ENCODE measurements around the gene MDGA2.
"Not testable (repeated sequence)": the region's sequence is repeated elsewhere in the genome, so short reads cannot be mapped to it uniquely, and the experiment has no call there.

Gene MDGA2

DNA sequence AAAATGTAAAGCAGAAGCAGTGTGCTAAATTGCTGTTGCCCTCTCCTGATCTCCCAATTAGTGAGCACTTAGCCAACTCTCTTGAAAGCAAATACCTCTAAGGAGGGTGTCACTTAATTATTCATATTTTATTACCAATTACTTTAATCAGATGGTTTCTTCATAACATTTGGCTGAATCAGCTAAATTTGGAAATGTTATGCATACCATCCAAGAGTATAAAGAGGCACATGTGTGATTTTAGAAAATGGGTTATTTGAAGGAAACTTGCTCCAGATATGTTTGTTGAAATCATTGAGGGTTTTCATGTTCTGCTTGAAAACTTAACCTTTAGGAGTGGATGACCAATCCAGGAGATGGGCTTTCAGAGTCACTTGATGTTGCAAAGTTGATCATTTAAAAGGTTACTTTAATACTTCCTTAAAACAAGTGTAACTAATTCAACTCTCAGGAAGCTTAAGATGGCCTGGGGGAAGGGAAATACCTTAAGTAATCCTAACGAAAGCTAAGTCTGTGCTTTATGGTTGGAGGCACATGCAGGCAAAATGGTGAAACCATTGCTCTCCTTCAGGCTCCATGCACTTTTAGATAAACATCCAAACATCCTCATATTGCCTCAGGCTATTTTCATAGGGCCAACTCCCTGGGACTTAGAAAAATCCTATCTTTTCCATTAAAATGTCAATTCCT, 434.5 kb downstream of the MDGA2 start:
- peak; percentile 27 for DNase-seq (ENCODE audit: low read depth, low spot score)

DNA sequence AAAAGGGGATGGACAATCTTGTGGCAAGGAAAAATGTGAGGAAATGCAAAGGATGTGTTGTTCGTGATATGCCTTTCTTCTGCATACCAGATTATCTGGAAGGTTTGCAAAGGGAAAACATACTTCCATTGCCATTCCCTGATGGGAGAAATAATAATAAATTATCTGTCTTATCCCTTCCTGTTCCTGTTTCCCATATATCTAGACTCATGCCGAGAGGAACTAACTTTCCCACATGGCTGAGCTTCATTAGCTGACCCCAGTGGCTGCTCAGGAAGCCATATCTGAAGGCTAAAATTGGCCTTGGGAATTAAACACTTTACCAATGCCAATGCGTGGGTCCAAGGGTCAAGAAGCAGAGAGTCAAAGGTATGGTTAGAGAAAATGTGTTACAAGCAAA, 439.8 kb downstream of the MDGA2 start:
- DNase-seq (ENCODE audit: low read depth, low spot score) = no peak

DNA sequence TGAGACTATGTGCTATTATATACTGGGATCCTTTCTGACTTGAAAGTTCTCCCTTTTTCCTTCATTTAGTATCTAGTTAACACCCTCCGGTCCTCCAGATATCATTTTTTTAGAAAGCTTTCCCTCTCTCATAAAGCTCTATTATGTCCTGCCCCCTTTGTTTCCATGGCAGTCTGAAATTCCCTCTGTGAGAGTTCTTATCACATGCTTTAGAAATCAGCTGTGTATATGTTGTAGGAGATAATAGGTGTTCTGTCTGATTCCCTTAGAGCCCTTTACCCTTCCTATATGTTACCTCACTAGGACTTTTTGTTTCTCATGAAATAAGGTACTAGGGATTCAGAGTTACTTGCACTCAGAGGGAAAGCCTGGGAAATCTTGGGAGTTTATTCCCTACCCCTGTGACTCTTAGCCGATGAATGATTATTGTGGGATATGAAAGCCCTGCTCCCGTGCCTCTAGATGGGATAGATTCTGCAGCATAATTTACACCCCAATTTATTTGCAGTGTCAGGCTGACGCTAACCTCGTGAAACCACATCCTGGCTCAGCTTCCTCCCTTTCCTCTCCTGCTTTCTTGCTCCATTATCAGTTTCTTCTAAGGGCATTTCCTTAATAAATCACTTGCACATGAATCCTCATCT, 448.4 kb downstream of the MDGA2 start:
- no peak for DNase-seq (ENCODE audit: low read depth, low spot score)

DNA sequence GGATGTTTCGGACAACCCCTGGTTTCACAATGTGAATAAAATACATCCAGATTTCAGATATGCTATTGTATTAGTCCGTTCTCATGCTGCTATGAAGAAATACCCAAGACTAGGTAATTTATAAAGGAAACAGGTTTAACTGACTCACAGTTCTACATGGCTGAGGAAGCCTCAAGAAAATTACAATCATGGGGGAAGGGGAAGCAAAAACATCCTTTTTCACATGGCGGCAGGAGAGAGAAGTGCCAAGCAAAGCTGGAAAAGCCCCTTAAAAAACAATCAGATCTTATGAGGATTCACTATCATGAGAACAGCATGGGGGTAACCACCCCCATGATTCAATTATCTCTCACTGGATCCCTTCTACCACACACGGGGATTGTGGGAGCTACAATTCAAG, 451.7 kb downstream of the MDGA2 start:
- DNase-seq (ENCODE audit: low read depth, low spot score) = no peak

DNA sequence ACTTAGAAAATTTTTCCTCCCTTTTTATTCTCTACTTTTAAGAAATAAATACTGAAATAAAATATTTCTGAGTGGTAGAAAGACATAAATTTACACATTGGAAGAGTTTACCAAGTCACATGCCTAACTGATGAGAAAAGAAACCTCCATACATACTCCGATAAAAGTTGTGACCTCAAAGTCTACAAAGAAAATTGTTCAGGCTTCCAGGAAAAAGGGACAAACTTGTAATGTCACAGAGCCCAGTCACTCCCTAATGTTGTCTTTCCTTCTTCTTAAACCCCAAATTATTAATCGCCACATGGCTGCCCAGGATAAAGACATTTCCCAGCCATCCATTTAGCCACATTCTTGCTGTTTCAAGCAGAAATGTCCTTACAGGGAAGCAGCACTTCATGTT, 455.3 kb downstream of the MDGA2 start:
- no peak for DNase-seq (ENCODE audit: low read depth, low spot score)

DNA sequence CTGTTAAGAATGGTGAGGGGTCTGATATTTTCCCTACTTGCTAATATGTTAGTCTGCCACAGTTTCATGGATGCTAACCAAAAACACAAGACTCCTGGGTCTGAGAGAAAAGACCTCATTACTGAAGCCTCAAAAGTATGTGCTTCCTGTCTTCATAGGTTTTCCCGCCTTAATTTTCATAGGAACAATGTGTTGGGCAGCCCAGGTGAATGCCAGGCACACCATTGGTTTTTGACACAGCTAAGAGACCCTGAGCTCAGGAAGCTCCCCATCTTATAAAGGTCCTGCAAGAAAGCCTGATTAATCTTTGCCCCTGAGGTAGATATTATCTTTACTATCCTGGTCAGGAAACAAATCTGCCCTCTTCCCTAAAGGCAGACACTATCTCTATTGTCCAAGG, 464.1 kb downstream of the MDGA2 start:
- DNase-seq (ENCODE audit: low read depth, low spot score) = peak; percentile 21

DNA sequence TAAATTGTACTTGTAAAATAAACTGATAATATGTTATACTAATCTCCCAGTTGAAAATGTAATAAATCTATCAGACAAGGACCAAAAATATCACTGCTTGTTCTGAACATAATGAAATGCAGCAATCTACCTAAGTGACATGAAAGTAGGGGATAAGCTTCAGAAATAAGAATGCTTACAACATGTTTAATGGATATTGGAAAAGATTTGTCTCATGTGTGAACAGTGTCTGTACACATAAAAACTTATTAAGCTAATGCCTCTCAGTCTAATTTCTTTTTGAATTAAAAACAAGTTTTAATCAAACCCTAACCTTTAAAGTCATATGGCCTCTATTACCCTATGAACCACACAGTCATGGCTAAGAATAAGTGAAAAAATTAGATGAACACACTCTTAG, 465.3 kb downstream of the MDGA2 start:
- no peak for DNase-seq (ENCODE audit: low read depth, low spot score)

DNA sequence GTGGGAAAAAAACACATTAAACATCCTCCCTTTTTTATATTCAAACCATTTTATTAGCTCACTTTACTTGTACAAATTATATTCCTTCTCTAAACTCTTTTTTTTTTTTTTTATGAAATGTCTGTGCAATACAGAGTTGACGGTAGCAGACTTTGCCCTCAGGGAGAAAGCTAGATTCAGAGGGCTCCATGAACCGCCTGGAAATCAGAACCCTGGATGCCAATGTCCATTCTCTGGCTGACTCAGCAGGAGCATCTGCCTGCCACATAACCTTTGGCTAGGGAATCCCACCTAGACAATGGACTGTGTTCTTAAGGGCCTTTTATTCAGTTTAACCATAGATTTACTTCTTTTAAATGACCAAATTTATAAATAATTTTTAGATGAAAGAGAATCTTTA, 467.0 kb downstream of the MDGA2 start:
- peak; percentile 30 for DNase-seq (ENCODE audit: low read depth, low spot score)

DNA sequence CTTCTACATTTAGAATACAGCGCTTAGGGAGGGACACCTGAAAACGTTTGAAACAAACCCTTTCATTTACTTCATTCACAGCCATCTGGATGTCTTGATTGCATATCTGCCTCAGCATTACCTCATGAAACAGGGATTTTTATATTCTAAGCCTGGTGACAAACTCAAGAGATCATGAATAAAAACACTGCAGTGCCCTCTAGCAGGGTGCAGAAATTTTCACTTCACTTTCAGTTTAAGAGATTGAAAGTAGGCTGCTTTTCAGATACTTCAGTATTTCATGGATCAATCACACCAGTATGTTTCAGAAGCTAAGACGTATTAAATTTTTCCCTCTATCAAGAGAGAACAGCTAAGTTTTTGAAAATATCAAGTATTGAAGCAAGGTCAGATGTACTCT, 467.8 kb downstream of the MDGA2 start:
- DNase-seq (ENCODE audit: low read depth, low spot score) = no peak

DNA sequence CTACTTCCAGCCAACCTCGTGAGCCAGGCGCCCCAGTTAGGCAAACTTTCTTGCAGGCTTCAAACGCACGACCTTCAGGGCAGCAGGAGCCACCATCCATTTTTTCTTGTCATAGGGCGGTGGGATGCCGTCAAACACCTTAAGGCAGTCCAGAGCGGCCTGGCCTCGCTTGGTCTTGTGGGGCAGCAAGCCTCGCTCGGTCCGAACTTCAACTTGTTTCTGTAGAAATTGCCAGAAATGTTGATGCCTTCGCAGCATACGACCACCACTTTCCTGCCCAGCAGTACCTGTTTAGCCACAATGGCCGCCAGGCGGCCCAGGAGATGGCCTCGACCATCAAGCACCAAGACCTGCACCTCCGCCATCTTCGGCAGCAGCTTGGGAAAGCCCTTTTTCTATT, 474.7 kb downstream of the MDGA2 start:
- DNase-seq (ENCODE audit: low read depth, low spot score) = no peak

DNA sequence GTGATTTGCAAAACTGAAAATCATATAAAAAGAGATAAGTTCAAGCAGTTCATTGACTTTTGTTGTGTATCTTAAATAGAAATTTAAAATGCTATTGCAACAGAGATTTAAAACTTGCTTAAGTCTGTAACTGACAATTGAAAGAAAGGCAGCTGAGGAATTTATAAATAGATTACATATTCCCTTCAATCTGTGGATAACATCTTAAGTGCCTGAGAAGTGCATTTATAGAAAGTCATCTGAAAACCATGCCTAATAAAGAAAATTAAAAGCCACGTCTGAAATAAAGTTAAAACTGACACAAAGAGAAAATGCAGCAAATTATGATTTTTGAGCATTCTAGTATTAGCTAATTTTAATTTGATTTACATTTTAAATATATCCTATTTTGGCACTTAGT, 479.8 kb downstream of the MDGA2 start:
- DNase-seq (ENCODE audit: low read depth, low spot score) = no peak

DNA sequence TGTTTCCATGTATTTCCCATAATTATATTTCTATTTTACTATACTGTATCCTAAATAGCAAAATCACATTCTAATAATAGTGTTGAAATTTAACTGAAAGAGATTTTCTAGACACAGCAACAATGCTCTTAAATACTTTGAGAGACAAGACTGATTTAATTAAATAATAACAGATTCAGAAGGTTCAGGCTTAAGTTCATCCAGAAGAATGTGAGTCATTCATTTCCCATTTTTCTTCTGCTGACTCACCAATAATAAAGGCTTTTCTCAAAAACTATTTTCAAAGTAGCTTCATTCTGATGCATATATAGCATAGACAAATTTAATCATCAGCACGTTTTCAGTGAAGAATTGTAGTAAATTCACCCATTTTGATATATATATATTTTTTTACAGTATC, 481.4 kb downstream of the MDGA2 start:
- no peak for DNase-seq (ENCODE audit: low read depth, low spot score)

DNA sequence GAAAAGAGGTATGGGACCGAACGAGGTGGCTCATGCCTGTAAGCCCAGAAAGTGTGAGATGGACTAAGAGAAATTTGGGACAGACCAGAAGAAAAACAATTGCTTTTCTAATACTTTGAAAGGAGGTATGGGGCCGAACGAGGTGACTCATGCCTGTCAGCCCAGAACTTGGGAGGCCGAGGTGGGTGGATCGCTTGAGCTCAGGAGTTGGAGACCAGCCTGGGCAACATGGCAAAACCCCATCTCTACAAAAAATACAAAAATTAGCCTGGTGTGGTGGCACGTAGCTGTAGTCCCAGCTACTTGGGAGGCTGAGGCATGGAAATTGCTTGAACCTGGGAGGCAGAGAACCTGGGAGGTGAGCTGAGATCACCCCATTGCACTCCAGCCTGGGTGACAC, 483.2 kb downstream of the MDGA2 start:
- not testable (repeated sequence) for DNase-seq (ENCODE audit: low read depth, low spot score)

DNA sequence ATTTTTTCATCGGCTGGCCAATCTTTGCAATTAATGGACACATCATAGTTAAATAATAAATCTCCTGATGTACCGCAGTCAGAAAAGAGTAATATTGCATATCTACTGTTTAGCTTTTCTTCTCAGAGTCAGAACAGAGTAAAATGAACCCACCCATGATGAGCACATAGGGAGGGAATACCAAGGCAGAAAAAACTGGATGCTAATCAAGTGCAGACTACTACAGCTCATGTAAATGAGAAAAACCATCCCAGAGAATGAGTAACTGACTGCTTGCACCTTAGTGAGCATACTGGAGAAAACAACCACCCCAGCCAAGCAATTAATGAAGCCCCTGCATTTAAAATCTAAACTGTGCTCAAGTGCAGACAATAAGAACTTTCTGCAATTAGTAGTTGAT, 483.7 kb downstream of the MDGA2 start:
- DNase-seq (ENCODE audit: low read depth, low spot score) = no peak

DNA sequence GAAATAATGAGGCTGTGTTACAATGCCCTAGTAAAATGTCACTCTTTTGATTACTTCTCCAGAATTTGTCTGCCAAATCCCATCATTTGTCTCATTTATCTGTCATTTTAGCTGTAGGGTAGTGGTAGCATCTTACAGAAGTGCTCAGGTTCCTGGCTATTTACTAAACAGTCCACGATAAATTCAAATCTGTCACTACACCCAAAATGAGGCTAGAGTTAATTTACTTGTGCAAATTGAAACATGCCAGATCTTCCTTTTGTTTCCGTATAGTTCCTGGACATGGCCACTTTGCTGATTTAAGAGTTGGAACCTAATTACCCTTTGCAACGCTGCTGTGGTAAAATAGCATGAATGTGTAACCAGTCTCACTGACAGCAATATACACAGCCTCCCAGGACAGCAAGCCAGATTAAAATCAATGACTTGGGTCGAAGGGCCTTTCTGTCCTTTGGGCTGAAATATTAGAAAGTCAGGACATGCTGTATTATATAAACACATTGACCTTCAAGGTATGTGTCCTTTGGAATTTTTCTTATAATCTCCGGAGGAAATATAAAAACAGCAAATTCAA, 485.4 kb downstream of the MDGA2 start:
- no peak for DNase-seq (ENCODE audit: low read depth, low spot score)

DNA sequence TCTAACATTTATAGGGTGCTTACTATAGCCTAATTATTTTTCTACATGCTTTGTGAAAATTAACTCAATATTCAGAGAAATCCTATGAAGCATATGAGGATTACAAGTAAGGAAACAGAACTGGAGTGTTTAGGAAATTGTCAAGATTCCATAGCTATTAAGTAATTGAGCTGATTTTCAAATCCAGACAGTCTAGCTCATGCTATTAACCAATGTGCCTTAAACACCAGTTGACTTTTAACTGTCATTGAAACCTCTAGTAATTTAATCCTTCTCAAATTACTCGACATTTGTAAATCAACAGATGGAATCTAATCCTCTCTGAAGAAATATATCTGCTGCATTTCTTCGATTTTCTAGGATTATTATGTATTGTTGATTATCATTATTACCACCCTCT, 488.9 kb downstream of the MDGA2 start:
- DNase-seq (ENCODE audit: low read depth, low spot score) = no peak

DNA sequence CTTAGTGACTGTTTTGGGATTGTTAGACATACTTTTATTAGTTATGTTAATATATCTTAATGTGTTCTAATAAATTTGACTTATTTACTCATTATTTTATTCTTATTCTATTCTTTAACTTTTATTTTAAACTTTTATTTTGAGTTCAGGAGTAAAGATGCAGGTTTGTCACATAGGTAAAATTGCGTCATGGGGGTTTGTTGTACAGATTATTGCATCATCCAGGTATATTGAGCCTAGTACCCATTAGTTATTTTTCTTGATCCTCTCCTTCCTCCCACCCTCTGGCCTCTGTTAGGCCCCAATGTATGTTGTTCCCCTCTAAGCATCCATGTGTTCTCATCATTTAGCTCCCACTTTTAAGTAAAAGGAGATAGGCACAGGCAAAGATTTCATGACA, 495.5 kb downstream of the MDGA2 start:
- no peak for DNase-seq (ENCODE audit: low read depth, low spot score)

DNA sequence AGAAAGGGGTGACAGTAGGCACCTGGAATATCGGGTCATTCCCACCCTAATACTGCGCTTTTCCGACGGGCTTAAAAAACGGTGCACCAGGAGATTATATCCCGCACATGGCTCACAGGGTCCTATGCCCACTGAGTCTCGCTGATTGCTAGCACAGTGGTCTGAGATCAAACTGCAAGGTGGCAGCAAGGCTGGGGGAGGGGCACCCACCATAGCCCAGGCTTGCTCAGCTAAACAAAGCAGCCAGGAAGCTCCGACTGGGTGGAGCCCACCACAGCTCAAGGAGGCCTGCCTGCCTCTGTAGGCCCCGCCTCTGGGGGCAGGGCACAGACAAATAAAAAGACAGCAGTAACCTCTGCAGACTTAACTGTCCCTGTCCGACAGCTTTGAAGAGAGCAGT, 503.5 kb downstream of the MDGA2 start:
- DNase-seq (ENCODE audit: low read depth, low spot score) = not testable (repeated sequence)

DNA sequence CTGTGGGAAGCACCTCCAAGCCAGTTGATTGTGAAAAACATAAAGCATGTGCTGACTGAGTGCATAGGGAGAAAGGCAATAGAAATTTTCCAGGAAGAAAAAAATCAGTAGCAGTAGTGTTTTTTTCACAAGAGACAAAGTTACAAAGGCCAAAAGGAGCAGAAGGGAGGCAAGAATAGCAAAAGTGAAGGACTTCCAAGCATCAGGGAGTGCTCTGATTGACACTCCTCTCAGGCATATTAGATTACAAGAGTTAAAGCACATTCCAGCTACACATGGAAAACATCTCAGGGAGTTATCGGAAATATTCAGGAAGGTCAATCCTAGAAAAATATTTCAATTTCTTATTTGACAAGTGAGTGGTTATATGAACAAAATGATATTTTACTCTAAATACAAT, 508.0 kb downstream of the MDGA2 start:
- no peak for DNase-seq (ENCODE audit: low read depth, low spot score)

DNA sequence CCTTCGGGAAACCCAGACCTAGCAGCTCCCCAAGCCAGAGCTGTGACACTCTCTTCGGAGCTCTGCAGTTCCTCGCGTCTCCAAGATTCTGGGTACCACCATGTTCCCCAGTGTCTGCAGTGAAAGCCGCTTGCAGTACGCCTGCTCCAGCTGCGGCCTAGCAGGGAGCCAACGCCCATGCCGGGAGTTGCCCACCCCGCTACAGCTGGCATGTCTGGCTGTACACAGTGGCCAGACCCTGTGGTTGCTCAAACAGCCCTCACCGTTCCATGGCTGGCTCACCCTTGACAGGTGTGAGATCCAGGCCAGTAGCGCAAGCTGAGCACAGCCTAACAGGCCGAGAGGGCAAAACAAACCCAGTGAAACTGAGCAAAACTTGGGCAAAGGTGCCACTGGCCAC, 520.0 kb downstream of the MDGA2 start:
- DNase-seq (ENCODE audit: low read depth, low spot score) = no peak

DNA sequence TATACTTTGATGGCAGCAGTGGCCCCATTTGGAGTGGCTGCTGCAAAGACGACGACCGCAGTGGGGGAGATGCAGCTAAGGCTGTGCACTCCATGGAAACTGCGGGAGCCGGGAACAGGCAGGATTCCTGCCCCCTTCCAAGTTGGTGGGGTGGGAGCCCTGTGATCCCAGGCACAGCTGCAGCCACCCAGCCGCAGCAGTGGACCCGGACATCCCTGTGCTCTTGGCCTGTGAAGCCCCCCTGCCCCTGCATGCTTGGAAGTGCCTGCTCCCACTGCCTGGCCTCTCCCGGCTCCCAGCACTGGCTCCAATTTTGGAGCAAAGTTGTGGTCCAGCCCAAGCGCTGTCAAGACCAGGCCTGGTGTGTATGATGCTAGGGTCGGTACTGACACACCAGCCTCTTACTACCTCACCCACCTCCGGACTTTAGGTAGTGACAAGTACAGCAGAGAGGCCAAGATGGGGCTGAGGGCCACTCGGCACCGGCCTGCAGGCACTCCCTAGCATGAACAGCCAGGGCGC, 521.1 kb downstream of the MDGA2 start:
- DNase-seq (ENCODE audit: low read depth, low spot score) = no peak

DNA sequence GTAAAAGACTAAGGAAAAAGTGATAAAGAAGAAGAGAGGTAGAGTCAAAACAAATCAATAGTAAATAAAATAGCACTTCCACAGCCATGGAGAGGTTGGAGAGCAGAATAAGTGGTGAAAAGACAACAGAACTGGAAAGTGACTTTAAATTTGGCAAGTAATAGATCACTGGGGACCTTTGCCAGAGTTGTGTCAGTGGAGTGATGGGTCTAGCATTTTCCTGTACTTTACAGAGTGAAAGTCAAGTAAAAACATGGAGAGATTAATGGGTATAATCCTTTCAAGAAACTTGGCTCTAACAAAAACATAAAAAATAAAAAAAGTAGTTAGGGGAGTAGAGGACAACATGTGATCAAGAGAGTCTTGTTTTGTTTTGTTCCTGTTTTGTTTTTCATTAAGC, 521.7 kb downstream of the MDGA2 start:
- no peak for DNase-seq (ENCODE audit: low read depth, low spot score)

DNA sequence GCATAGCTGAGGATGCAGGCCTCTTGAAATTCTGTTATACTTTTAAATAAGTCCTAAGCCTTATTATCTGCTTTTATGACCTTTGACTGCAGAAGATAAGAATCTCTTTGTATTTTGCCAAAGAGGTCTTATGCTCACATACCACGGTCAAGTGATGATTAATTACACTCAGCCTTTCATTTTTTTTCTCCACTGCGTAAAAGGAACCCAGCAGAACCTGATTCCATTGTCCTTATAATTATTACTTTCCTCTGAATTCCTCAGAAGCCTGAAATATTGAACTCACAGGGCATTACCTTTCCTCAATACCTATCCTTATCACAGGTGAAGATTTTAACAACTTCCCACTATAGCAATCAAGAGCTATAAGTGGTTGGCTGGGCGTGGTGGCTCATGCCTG, 525.1 kb downstream of the MDGA2 start:
- no peak for DNase-seq (ENCODE audit: low read depth, low spot score)
